ENCODE measurements around the gene STPG3.
A peak's percentile ranks its signal among the peaks of the same experiment; 100 is the strongest.

Gene STPG3

DNA sequence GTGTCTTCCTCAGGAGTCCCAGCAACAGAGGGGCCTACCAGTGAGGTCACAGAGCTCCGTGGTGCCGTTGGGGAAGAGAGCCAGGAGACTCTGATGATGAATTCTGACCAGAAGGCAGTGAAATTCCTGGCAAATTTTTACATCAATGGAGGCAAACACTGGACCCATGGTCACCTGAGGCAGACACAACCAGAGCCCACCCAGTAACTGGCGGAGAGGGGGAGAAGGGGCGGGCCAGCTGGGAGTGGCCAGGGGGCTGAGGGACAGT, at the start of gene STPG3:
Gene STPG3 (plus strand): TSS at position 93 of the 268 bp plus-strand sequence. CDS start 1 bp downstream, at position 94.
- no peak for DNase-seq

GRCh38 chr9:137202966-137203365, 48.1 kb upstream of the STPG3 start:
- no peak for DNase-seq

- DNase-seq = no peak
Observed at GRCh38 chr9:137204731-137205125, 46.4 kb upstream of the STPG3 start.

DNA sequence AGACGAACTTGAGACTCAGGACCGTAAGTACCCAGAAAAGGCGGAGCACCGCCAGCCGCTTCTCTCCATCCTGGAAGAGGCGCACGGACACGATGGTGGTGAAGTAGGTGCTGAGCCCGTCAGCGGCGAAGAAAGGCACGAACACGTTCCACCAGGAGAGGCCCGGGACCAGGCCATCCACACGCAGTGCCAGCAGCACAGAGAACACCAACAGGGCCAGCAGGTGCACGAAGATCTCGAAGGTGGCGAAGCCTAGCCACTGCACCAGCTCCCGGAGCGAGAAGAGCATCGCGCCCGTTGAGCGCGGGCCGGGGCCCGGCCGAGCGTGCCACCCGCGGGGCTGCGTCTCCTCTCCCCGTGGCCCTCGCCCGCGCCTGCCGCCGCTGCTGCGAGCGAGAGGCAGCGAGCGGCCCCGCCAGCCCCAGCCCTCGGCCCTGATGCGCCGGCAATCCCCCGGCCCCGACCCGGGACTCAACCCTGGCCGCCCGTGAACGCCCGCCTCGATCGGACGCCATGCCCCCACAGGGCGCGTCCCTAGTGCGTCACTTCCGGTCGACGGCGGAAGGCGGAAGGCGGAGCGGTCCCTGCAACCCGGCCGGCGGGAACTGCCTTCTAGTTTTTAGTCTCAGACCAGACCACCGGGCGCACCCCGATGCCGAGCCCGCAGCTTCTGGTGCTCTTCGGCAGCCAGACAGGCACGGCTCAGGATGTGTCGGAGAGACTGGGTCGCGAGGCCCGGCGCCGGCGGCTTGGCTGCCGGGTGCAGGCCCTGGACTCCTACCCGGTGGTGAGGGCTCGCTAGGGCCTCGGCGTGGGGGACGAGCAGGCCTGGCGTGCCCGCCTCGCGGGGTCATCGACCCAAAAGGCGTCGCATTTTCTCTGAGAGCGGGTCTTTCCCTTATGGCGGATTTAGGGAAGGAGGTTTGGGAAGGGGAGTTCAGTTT, 45.7 kb upstream of the STPG3 start, which contains the start of the genes NDOR1 and TMEM203:
Gene NDOR1 (plus strand): TSS at position 575 of the 944 bp plus-strand sequence. CDS start 78 bp downstream, at position 653.
Gene TMEM203 (minus strand): TSS at position 523 of the 944 bp plus-strand sequence. CDS start 234 bp downstream, at position 289.
- DNase-seq = peak; percentile 93

DNA sequence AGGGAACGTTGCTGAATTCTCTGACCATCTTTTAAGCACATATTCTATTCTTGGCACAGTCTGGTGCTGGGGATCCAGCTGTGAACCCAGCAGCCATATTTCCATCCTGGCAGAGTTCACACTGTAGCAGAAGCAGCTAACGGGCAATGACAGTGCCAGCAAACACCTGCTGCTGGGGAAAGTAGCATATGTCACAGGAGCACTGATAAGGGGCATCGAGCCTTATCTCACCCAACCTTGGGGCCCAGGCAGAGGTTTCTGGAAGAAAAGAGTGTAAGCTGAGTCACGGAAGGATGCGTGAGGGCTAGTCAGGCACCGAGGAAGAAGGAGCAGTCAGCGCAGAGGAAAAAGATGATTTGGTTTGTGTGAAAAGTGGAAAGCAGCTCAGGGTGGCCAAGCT, 44.5 kb upstream of the STPG3 start:
- DNase-seq = no peak

DNA sequence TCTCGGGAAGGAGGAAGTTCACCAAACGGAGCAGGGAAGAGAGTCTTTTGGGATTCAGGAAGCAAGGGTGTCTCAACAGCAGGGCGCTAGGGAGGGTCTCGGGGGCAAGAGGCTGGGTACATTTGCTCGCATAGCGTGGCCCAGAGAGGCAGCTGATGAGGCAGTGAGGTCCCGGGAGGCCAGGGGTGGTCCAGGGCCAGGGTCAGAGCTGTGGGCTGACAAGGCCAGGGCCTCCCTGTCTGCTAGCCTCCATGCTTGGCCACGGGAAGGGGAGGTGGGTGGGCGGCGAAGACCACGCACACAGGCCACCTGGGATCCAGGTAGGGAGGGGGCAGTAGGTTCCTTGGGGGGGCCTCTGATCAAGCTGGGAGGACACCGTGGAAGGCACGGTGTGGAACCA, 39.6 kb upstream of the STPG3 start:
- no peak for DNase-seq

DNA sequence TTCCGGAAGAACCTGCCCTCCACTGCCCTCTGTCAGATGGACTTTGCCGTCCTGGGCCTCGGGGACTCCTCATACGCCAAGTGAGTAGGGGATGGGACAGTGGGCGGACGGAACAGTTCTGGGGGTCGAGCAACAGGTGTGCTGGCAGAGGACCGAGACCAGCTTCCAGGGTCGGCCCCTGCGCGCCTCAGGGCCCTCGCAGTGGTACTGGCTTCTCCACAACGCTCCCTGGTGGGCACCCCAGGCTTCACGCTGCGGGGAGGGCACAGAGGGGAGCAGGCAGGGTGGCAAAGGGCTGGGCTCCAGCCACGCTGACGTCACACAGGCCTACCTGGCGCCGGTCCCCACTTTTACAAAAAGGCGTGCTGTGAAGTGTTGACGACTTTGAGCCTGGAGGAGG, 38.6 kb upstream of the STPG3 start:
- no peak for DNase-seq

GRCh38 chr9:137213160-137214060, 37.7 kb upstream of the STPG3 start:
- peak; percentile 37 for DNase-seq

GRCh38 chr9:137214620-137215019, 36.5 kb upstream of the STPG3 start:
- DNase-seq = no peak

- DNase-seq = no peak
Observed at GRCh38 chr9:137215196-137215986, 35.7 kb upstream of the STPG3 start.

GRCh38 chr9:137216188-137216965, 34.7 kb upstream of the STPG3 start:
- no peak for DNase-seq

DNA sequence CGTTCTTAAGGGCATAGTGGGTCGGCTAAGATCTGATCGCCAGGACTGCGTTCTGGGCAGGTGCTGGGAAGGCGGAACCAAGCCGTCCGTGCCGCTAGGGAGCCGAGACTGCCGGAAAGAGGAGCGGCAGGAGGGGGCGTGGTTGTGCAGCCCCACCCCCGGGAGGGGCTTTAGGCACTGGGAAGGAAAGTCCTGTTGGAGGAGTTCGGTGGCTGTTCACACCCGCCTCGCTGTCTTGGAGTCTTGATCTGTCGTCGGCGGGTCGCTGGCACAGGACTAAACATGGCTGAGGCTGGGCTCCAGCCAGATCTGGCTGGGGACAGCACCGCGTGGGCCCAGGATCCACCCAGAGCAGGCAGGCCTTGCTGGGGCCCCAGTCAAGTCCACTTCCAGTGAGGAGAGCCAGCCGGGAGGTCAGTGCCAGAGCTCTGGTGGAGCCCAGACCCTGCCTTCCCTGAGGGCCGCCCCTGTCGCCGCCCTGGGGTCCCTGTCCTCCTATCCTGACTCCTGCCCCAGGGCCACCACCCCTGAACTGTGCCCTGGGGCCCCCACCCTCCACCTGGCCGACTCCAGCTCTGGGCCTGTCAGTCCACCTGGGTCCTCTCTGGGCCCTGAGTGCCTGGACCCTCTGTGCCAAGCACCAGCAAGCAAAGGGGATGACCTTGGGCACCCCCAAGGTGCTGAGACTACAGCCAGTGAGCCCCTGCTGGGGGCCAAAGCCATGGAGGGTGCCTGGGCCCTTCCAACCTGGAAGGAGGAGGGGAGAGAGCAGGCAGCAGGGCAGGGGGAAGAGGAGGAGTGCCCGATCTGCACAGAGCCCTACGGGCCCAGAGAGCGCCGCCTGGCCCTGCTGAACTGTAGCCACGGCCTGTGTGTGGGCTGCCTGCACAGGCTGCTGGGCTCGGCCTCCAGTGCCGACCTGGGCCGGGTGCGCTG, 33.5 kb upstream of the STPG3 start:
- DNase-seq = no peak

- no peak for DNase-seq
Observed at GRCh38 chr9:137218212-137218753, 32.8 kb upstream of the STPG3 start.

DNA sequence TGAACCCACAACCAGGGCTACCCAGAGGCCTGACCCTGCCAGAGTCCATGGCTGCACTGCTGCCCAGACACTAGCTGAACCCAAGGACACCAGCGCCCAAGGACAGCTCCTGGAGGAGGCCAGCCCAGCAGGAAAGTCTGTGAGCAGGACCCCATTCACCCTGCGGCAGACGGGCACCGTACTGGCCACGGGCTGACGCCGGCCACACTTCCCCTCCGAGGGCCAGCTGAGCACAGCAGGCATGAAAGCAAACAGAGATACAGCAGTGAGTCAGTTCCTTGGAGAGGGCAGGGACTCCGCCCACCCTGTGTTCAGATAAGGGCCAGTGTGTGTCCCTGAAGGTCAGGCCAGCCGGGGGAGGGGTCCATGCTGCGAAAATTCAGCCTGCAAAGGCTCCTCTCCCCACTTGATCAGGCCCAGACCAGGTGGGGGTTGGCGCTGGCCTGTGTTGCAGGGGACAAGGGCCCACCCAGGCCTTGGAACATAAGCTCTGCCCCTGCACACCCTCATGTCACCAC, 32.3 kb upstream of the STPG3 start:
- peak; percentile 91 for DNase-seq

DNA sequence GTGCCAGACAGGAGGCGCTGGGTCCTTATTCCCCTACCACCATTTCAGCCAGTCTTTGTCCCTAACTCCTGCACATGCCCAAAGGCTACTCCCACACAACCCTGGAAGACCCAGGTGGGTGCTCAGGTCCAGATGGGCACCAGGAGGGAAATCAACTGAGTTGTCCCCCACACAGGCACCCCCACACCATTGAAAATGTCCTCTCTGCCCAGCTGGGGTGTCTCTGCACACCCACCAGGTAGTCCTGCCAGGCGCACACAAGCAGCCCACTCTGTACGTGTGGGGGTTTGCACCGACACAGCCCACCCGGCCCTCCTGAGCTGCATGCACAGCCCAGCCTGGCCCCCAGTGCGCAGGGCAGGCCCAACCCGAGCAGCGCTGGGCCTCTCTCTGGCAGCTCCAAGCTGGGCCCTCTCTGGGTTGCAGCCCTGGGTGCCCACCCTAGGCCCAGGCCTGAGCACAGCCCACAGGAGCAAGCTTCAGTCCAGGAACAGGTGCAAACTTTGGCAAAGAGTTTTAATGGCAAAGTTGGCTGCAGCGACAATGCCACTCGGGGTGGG, 31.2 kb upstream of the STPG3 start:
- no peak for DNase-seq

DNA sequence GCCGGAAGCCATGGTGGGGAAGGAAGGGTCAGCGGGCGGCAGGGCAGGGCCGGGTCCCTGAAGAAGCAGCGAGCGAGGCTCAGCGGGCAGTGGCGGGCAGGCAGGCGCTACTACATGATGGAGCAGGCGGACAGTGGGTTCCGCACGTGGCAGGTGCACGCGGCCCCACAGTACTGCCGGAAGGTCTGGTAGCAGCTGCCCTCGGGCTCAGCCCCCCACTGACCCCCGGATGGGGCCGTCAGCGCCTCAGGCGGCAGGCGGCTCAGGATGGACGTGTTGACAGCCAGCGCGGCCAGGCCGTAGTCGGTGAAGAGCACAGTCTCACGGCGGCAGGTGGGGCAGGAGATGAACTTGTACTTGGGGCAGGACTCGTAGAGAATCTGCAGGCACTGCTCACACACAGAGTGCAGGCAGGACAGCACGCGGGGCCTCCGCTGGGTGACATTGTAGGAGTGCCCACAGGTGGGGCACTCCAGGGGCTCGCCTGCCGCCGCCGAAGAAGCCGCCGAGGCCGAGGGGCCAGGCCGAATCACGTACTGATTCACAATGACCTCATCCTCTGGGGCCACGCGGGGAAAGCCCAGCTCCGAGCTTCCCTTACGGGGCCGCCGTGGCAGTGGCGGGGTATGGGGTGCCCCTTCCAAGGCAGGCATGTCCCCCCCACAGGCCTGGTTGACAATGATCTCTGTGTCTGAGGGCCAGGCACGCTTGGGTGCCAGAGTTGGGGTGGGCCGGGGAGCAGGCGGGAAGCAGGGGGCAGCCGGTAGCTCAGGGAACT, 30.6 kb upstream of the STPG3 start:
- DNase-seq = peak; percentile 37

DNA sequence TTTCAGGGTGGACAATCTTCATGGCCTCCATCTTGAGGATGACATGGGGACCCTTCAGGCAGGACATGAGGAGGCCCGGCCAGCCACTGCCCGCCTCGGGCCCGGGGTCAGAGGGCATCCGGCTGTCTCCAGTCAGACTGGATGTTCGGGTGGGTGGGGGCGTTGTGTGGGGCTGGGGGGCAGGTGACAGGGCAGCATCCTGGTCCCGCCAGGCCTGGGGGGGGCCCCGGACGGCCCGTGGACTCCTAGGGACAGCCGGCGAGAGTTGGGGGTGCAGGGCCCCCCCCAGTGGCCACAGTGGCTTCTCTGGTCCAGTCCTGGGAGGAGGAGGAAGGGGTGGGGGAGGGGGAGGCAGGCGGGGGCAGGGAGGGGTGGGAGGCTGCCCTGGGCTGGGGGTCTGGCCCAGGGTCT, 30.0 kb upstream of the STPG3 start:
- no peak for DNase-seq

GRCh38 chr9:137221506-137222111, 29.5 kb upstream of the STPG3 start:
- peak; percentile 78 for DNase-seq

All from DMS53 (cell line).